B cell (primary cell): ENCODE data around the gene NPRL2.

Experiments used
- EZH2 ChIP-seq: IDR thresholded peaks from 2 replicates; pipeline ENCODE4 v1.6.1; 2012; ENCODE audit warnings: borderline replicate concordance, low read depth, mild to moderate bottlenecking, moderate library complexity, low read length; ENCODE audit not compliant: insufficient read depth, poor library complexity, severe bottlenecking
- TF ChIP-seq, protein P1 (sequence below): fragments of 200-600 bp; IDR thresholded peaks from one replicate; pipeline ENCODE4 v1.8.0; 2022; ENCODE audit warnings: antibody characterized with exemption, mild to moderate bottlenecking

GRCh38 chr3:50351323-50351697, 735 bp upstream of the NPRL2 start:
- TF ChIP-seq, protein P1, sequence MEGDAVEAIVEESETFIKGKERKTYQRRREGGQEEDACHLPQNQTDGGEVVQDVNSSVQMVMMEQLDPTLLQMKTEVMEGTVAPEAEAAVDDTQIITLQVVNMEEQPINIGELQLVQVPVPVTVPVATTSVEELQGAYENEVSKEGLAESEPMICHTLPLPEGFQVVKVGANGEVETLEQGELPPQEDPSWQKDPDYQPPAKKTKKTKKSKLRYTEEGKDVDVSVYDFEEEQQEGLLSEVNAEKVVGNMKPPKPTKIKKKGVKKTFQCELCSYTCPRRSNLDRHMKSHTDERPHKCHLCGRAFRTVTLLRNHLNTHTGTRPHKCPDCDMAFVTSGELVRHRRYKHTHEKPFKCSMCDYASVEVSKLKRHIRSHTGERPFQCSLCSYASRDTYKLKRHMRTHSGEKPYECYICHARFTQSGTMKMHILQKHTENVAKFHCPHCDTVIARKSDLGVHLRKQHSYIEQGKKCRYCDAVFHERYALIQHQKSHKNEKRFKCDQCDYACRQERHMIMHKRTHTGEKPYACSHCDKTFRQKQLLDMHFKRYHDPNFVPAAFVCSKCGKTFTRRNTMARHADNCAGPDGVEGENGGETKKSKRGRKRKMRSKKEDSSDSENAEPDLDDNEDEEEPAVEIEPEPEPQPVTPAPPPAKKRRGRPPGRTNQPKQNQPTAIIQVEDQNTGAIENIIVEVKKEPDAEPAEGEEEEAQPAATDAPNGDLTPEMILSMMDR: no peak
- TF ChIP-seq EZH2: no peak
